DOHH2 (cell line): ENCODE results near the gene FAM181B.

Experiments used
- H3F3A ChIP-seq: fragments of 200-600 bp; sonication (generic), shearing (Covaris generic); 2 replicates; pipeline ENCODE4 v1.6.0; 2016; ENCODE audit warnings: antibody characterized with exemption, mild to moderate bottlenecking; ENCODE audit not compliant: control insufficient read depth, insufficient read depth
- H3K27ac ChIP-seq: fragments of 200-600 bp; sonication (generic); 2 replicates; pipeline ENCODE4 v1.5.1; 2014; ENCODE audit warnings: low read depth, mild to moderate bottlenecking, low read length, moderate library complexity
- H3K27me3 ChIP-seq: fragments of 200-600 bp; sonication (generic); 2 replicates; pipeline ENCODE4 v1.6.1; 2014; ENCODE audit warnings: mild to moderate bottlenecking, low read length, mixed read lengths; ENCODE audit not compliant: control insufficient read depth
- H3K36me3 ChIP-seq: fragments of 200-600 bp; sonication (generic); 2 replicates; pipeline ENCODE4 v1.6.1; 2014; ENCODE audit warnings: mild to moderate bottlenecking, low read length, moderate library complexity, mixed read lengths; ENCODE audit not compliant: control insufficient read depth
- H3K4me1 ChIP-seq: fragments of 200-600 bp; sonication (generic); 2 replicates; pipeline ENCODE4 v1.6.1; 2014; ENCODE audit warnings: mild to moderate bottlenecking, low read length, mixed read lengths; ENCODE audit not compliant: control insufficient read depth
- H3K4me2 ChIP-seq: fragments of 200-600 bp; sonication (generic); 2 replicates; pipeline ENCODE4 v1.6.0; 2014; ENCODE audit warnings: mild to moderate bottlenecking, low read length, moderate library complexity
- H3K4me3 ChIP-seq: fragments of 200-600 bp; sonication (generic); 2 replicates; pipeline ENCODE4 v1.5.1; 2014; ENCODE audit warnings: mild to moderate bottlenecking, low read length, mixed read lengths
- H3K79me2 ChIP-seq: fragments of 200-600 bp; sonication (generic); 2 replicates; pipeline ENCODE4 v1.6.1; 2014; ENCODE audit warnings: mild to moderate bottlenecking, low read length, mixed read lengths; ENCODE audit not compliant: control insufficient read depth
- H3K9me2 ChIP-seq: fragments of 200-600 bp; sonication (generic); replicated peaks from 2 replicates; pipeline ENCODE4 v1.6.1; 2014; ENCODE audit warnings: mild to moderate bottlenecking, low read length, mixed read lengths; ENCODE audit not compliant: control insufficient read depth
- H3K9me3 ChIP-seq: fragments of 200-600 bp; sonication (generic); 2 replicates; pipeline ENCODE4 v1.6.1; 2014; ENCODE audit warnings: antibody characterized with exemption, low read length, mixed read lengths; ENCODE audit not compliant: control insufficient read depth, insufficient read depth
- H4K20me1 ChIP-seq: fragments of 200-600 bp; sonication (generic); 2 replicates; pipeline ENCODE4 v1.6.0; 2014; ENCODE audit warnings: low read depth, mild to moderate bottlenecking, antibody characterized with exemption, low read length, moderate library complexity; ENCODE audit not compliant: control insufficient read depth, insufficient read depth
- CTCF ChIP-seq: fragments of 200-600 bp; sonication (generic); IDR thresholded peaks from one replicate; pipeline ENCODE4 v1.5.1; 2014; ENCODE audit warnings: antibody characterized with exemption, mild to moderate bottlenecking, low read depth, low read length; ENCODE audit not compliant: poor library complexity, severe bottlenecking
- EZH2phosphoT487 ChIP-seq: fragments of 200-600 bp; sonication (generic); IDR thresholded peaks from 2 replicates; pipeline ENCODE4 v1.6.1; 2017; ENCODE audit warnings: borderline replicate concordance, mild to moderate bottlenecking, antibody characterized with exemption, low read length, moderate library complexity, mixed read lengths

The FAM181B gene

GRCh38 chr11:82730286-82730685 is 3.4 kb downstream of the FAM181B start:
- TF ChIP-seq CTCF (no peak), EZH2phosphoT487 (no peak)
- Histone ChIP-seq H3K9me3 (no peaks in the 10 kb centered on the region), H3K4me2 (no peak overlapping the region), H3K27me3 (peaks cover 13% of the 10 kb centered on the region), H3K4me1 (no peaks in the 10 kb centered on the region), H4K20me1 (no peaks in the 10 kb centered on the region), H3K9me2 (no peaks in the 10 kb centered on the region), H3K27ac (no peak overlapping the region), H3K36me3 (no peaks in the 10 kb centered on the region), H3F3A (no peaks in the 10 kb centered on the region), H3K79me2 (no peaks in the 10 kb centered on the region), H3K4me3 (no peak overlapping the region)

GRCh38 chr11:82724026-82724425 is 9.6 kb downstream of the FAM181B start:
- Histone ChIP-seq H3K27ac (no peak overlapping the region), H3K4me2 (no peak overlapping the region), H4K20me1 (no peaks in the 10 kb centered on the region), H3K9me3 (no peaks in the 10 kb centered on the region), H3K4me3 (no peak overlapping the region), H3K79me2 (no peaks in the 10 kb centered on the region), H3K36me3 (no peaks in the 10 kb centered on the region), H3F3A (no peaks in the 10 kb centered on the region), H3K9me2 (no peaks in the 10 kb centered on the region), H3K4me1 (no peaks in the 10 kb centered on the region), H3K27me3 (peaks cover 15% of the 10 kb centered on the region)
- TF ChIP-seq CTCF (no peak), EZH2phosphoT487 (no peak)

- Histone ChIP-seq H3K79me2 (no peaks in the 10 kb centered on the region), H4K20me1 (no peaks in the 10 kb centered on the region), H3K27ac (no peak overlapping the region), H3K27me3 (peaks cover 15% of the 10 kb centered on the region), H3K36me3 (no peaks in the 10 kb centered on the region), H3K9me3 (no peaks in the 10 kb centered on the region), H3F3A (no peaks in the 10 kb centered on the region), H3K4me1 (no peaks in the 10 kb centered on the region), H3K9me2 (no peaks in the 10 kb centered on the region), H3K4me2 (no peak overlapping the region), H3K4me3 (no peak overlapping the region)
- TF ChIP-seq EZH2phosphoT487 (no peak), CTCF (no peak)
Measured at GRCh38 chr11:82722231-82722630, 11.4 kb downstream of the FAM181B start.
